GM18508 (cell line): ENCODE measurements around the gene CLECL1.
"Not testable (repeated sequence)": the region's sequence is repeated elsewhere in the genome, so short reads cannot be mapped to it uniquely, and the experiment has no call there.

Experiments
- ATAC-seq: cut with Tn5 transposase; IDR thresholded peaks from one replicate; pipeline ENCODE4 v1.9.1; 2021; ENCODE audit warnings: moderate number of reproducible peaks; ENCODE audit not compliant: insufficient read depth, unreplicated experiment

Gene CLECL1

DNA sequence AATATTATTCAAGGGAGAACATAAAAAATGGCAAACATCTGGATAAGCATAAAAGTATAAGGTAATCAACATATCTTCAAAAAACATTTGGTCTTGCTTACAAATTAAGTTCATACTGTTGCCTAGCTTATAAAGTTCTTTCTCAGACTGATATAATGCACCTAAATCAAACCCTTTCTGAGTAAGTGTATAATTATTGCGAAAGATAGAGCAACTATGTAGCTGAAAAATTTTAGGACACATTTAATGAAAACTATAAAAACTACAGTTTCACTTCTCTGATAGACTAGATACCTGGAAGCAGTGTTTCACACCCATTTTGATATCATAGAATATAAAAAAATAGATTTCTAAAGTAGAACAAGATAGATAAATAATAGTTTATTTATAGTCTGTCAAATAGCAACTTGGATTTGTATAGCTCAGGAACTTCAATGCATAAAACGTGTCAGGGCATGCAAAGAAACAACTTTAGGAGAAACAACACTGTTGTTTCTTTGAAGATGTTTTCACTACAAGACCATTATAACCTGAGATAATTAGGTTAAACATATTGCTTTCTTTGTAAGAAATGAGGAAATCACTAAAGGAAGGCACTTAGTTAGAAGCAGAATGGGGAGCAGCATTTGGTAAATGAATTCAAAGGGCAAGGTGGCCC is 7.6 kb downstream of the CLECL1 start:
- ATAC-seq = no peak

DNA sequence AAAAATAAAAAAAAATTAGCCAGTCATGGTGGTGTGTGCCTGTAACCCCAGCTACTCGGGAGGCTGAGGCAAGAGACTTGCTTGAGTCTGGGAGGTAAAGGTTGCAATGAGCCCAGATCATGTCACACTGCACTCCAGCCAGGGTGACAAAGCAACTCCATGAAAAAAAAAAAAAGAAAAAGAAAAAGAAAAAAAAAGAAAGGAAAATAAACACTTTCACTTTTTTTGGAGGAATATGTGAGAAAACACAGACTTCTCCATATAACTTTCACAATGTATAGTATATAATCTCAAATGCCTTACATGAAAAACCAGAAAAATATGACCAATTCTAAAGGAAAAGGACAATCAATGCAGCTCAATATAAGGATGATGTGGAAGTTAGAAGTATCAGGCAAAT is 8.9 kb downstream of the CLECL1 start:
- ATAC-seq = no peak

GRCh38 chr12:9721394-9722092 is 11.4 kb downstream of the CLECL1 start:
- ATAC-seq = peak; percentile 30

- no peak for ATAC-seq
Measured at GRCh38 chr12:9719790-9720189, 13.1 kb downstream of the CLECL1 start.

DNA sequence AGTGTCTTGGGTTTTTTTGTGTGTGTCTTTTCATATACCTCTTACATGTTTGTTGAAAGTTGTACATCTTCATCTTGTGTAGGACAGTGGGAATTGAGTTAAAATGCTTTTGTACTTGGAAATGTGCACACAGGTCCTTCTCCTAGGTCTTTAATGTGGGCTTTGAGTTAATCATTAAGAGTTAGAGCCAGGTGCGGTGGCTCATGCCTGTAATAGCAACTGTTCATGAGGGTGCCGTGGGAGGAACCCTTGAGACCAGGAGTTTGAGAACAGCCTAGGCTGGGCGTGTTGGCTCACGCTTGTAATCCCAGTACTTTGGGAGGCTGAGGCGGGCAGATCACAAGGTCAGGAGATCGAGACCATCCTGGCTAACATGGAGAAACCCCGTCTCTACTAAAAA is 13.9 kb downstream of the CLECL1 start:
- ATAC-seq = no peak

- ATAC-seq = no peak
Measured at GRCh38 chr12:9717070-9717925, 15.6 kb downstream of the CLECL1 start.

- peak; percentile 59 for ATAC-seq
Measured at GRCh38 chr12:9713032-9713558, 19.8 kb downstream of the CLECL1 start.

- no peak for ATAC-seq
Measured at GRCh38 chr12:9711664-9712063, 21.2 kb downstream of the CLECL1 start.

GRCh38 chr12:9710584-9711375 is 22.1 kb downstream of the CLECL1 start:
- ATAC-seq = no peak

- ATAC-seq = no peak
Measured at GRCh38 chr12:9708853-9709252, 24.0 kb downstream of the CLECL1 start.

- ATAC-seq = no peak
Measured at GRCh38 chr12:9707864-9708808, 24.8 kb downstream of the CLECL1 start.

DNA sequence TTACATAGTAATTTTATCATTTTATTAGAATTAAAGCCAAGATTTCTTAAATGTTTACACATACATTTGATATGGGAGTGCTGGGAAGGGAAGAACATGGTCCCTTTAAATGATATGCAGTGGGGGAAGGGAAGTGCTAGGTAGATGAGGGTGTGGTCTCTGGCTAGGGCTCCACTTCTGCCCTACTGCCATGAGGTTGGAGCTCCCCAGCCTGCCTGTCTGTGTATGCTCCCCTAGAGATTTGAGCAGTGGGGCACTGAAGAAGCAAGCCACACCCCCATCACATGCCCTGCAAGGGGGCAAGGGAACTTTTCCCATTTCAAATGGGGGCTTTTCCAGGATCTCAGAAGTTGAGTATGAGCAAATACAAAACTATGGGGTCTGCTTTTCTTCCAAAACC is 25.5 kb downstream of the CLECL1 start:
- ATAC-seq = no peak

GRCh38 chr12:9706086-9706685 is 26.7 kb downstream of the CLECL1 start:
- ATAC-seq = no peak

DNA sequence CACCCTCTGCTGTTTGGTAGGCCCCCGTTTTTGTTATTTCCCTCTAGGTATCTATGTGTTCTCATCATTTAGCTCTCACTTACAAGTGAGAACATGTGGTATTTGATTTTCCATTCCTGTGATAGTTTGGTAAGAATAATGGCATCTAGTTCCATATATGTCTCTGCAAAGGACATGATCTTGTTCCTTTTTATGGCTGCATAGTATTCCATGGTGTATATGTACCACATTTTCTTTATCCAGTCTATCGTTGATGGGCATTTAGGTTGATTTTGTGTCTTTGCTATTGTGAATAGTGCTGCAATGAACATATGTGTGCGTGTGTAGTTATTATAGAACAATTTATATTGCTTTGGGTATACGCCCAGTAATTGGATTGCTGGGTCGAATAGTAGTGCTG is 28.3 kb downstream of the CLECL1 start:
- ATAC-seq = not testable (repeated sequence)

DNA sequence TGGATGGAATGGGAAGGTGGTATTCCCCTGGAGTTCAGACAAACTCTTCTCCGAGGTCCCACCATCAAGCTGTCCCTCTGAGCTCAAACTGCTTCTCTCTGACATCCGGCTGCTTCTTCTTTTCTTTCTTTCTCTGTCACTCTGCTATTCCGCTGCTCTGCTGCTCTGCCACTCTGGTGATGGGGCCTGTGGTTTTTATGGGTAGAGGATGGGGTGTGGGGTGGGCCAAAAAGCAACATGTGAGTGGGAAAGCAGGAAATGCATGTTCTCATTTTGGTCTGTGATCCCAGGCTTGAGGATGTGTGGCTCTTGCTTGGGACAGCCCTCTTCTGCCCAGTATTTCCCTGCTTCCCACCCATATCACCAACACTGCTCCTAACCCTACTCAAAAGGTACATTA is 30.6 kb downstream of the CLECL1 start:
- ATAC-seq = no peak

DNA sequence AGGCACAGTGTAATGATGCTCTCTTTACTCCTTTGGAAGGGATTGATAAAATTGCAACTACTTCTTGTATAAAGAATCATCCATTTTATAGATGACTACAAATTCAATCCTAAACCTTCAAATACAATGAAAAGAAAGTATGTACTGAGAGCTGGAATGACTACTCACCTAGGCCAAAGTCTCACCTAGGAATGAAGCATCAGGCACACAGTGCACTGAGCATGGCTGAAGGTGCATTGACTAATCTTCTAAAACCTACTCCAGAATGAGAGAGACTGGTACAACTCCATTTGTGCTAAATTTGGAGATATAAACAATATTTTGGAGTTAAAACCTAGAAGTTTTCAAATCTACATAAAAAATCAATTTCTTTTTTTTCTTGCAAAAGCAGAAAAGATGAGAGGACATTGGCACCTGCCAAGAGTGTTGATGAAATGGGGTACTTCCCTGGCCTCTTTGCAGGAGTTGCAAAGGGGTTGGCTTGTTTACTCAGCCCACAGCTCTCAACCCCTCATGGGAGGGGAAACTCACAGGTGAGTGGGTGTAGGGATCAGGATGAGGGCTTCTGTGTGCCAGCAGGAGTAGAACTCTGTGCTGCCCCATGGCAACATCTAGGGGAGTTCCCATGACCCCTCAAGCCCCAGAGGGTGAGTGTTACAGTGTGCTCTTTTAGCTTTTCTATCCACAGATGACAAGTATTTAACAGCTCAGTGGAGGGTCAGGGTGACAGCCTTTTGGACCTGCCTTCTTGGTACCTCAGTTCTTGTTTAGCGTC is 31.3 kb downstream of the CLECL1 start:
- ATAC-seq = no peak

DNA sequence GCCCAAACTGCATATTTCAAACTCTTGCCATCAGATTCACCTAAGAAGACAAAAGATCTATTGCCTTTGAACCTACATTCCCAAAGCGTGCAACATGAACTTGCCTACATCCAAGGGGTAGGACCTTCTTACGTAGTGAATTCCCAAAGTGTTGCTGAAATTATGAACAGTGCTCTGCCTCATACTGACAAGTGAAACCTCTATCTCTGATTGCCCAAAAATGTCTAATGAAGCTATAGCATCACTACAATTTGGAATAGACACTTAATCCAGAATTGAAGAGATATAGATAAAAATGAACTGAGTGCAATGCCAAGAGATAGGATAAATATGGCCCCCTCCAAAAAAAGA is 32.3 kb downstream of the CLECL1 start:
- ATAC-seq = no peak
